GM23248 (cell line): ENCODE data around the gene TBX21. TPM values are rescaled to one million over a fixed set of nuclear protein-coding genes. Genes with fewer than 3 reads are reported as not detected.

ENCODE experiments used
- DNase-seq: peaks from one replicate; pipeline ENCODE4 v3.0.0-alpha.2; 2015
- H2AFZ ChIP-seq: fragments of 200-600 bp; sonication (generic); 2 replicates; pipeline ENCODE4 v1.6.1; 2016; ENCODE audit warnings: antibody characterized with exemption
- H3F3A ChIP-seq: fragments of 200-600 bp; sonication (generic); 2 replicates; pipeline ENCODE4 v1.6.1; 2016; ENCODE audit warnings: mild to moderate bottlenecking, antibody characterized with exemption, mixed run types; ENCODE audit not compliant: insufficient read depth
- H3K27ac ChIP-seq: fragments of 200-600 bp; sonication (generic); 2 replicates; pipeline ENCODE4 v1.5.1; 2016; ENCODE audit warnings: mild to moderate bottlenecking
- H3K27me3 ChIP-seq: fragments of 200-600 bp; sonication (generic); replicated peaks from 2 replicates; pipeline ENCODE4 v1.6.1; 2016; ENCODE audit warnings: mild to moderate bottlenecking; ENCODE audit not compliant: insufficient read depth
- H3K36me3 ChIP-seq: fragments of 200-600 bp; sonication (generic); 2 replicates; pipeline ENCODE4 v1.6.1; 2016; ENCODE audit warnings: low read depth, mild to moderate bottlenecking
- H3K4me1 ChIP-seq: fragments of 200-600 bp; sonication (generic); 2 replicates; pipeline ENCODE4 v1.6.1; 2016; ENCODE audit warnings: mild to moderate bottlenecking; ENCODE audit not compliant: insufficient read depth
- H3K4me2 ChIP-seq: fragments of 200-600 bp; sonication (generic); one replicate; pipeline ENCODE4 v1.6.1; 2016; ENCODE audit warnings: mild to moderate bottlenecking; ENCODE audit not compliant: unreplicated experiment
- H3K4me3 ChIP-seq: fragments of 200-600 bp; sonication (generic); 2 replicates; pipeline ENCODE4 v1.5.1; 2016; ENCODE audit warnings: mild to moderate bottlenecking
- H3K79me2 ChIP-seq: fragments of 200-600 bp; sonication (generic); 2 replicates; pipeline ENCODE4 v1.6.1; 2016; ENCODE audit warnings: mild to moderate bottlenecking; ENCODE audit not compliant: insufficient read depth
- H3K9ac ChIP-seq: fragments of 200-600 bp; sonication (generic); 2 replicates; pipeline ENCODE4 v1.6.1; 2016; ENCODE audit warnings: mild to moderate bottlenecking
- H3K9me2 ChIP-seq: fragments of 200-600 bp; sonication (generic); 2 replicates; pipeline ENCODE4 v1.6.1; 2016; ENCODE audit warnings: mixed run types, mild to moderate bottlenecking, moderate library complexity; ENCODE audit not compliant: insufficient read depth
- H3K9me3 ChIP-seq: fragments of 200-600 bp; sonication (generic); one replicate; pipeline ENCODE4 v1.6.1; 2017; ENCODE audit warnings: low read depth
- H4K20me1 ChIP-seq: fragments of 200-600 bp; sonication (generic); 2 replicates; pipeline ENCODE4 v1.6.0; 2016; ENCODE audit not compliant: insufficient read depth
- EZH2 ChIP-seq: fragments of 200-600 bp; sonication (generic); IDR thresholded peaks from 2 replicates; pipeline ENCODE4 v1.6.1; 2018; ENCODE audit warnings: antibody characterized with exemption, mild to moderate bottlenecking; ENCODE audit not compliant: insufficient read depth, poor library complexity, severe bottlenecking
- EZH2phosphoT487 ChIP-seq: fragments of 200-600 bp; sonication (generic); IDR thresholded peaks from 2 replicates; pipeline ENCODE4 v1.6.1; 2018; ENCODE audit warnings: antibody characterized with exemption, moderate library complexity, mild to moderate bottlenecking, low read depth; ENCODE audit not compliant: insufficient read depth
- WGBS, 2 experiments: methylation state at CpG; one replicate each; pipeline ENCODE4 v1.1.6; 2015 to 2017; ENCODE audit warnings: low lambda C conversion rate in 2 of 2, low coverage in 1 of 2; ENCODE audit errors: missing lambda C conversion rate in 2 of 2; 5-methylcytosine and 5-hydroxymethylcytosine counted together
- in situ Hi-C: fragments of 300-500 bp; cut with MboI; formaldehyde crosslinking; loops from 2 replicates; pipeline ENCODE4 v1.15.0; 2020
- polyA plus RNA-seq: library from polyadenylated mRNA; unstranded; fragments of >200 nt; fragmentation: Nextera tagmentation; extraction: Ambion mirVana; gene quantifications from 2 replicates; pipeline ENCODE4 v1.2.1, GENCODE V29; 2016
- total RNA-seq: library from RNA; depleted of rRNA; stranded (reverse); fragments of >200 nt; shearing (Covaris generic); gene quantifications from 2 replicates; pipeline ENCODE4 v1.2.3, GENCODE V29; 2014

Gene TBX21
- total and polyA plus RNA-seq, 2 experiments from 2014 or later: not detected

- WGBS, 2 experiments: 73 to 76% methylated on average over 10 of the region's 10 CpGs
- H3K36me3 ChIP-seq: no peaks in the 10 kb centered on the region
- H3K9ac ChIP-seq: no peak overlapping the region
- H2AFZ ChIP-seq: no peak overlapping the region
- no peaks in the 10 kb centered on the region for H3K4me1 ChIP-seq
- H3F3A ChIP-seq: no peaks in the 10 kb centered on the region
- no peak overlapping the region for H3K4me3 ChIP-seq
- H3K4me2 ChIP-seq: no peak overlapping the region
- H3K9me3 ChIP-seq: no peaks in the 10 kb centered on the region
- H3K27ac ChIP-seq: no peak overlapping the region
- TF ChIP-seq EZH2phosphoT487 (no peak), EZH2 (no peak)
- no peaks in the 10 kb centered on the region for H3K9me2 ChIP-seq
- DNase-seq: no peak
- no peaks in the 10 kb centered on the region for H4K20me1 ChIP-seq
- in situ Hi-C loops: no loop called here
- H3K27me3 ChIP-seq: peaks cover 57% of the 10 kb centered on the region
- H3K79me2 ChIP-seq: no peaks in the 10 kb centered on the region
These were observed 12.0 kb downstream of the TBX21 start for GRCh38 chr17:47745037-47745380.

- Histone ChIP-seq H3K9me2 (no peaks in the 10 kb centered on the region), H3K27ac (no peak overlapping the region), H3F3A (no peaks in the 10 kb centered on the region), H3K4me2 (no peak overlapping the region), H3K9me3 (no peaks in the 10 kb centered on the region), H4K20me1 (no peaks in the 10 kb centered on the region), H3K9ac (no peak overlapping the region), H3K27me3 (peaks cover 13% of the 10 kb centered on the region), H3K79me2 (no peaks in the 10 kb centered on the region), H3K4me3 (no peak overlapping the region), H2AFZ (no peak overlapping the region), H3K36me3 (no peaks in the 10 kb centered on the region), H3K4me1 (no peaks in the 10 kb centered on the region)
- in situ Hi-C loops: no loop called here
- 44 to 58% methylated on average over 3 of the region's 3 CpGs for WGBS, 2 experiments
- no peak for DNase-seq
- TF ChIP-seq EZH2 (no peak), EZH2phosphoT487 (no peak)
These were observed 18.4 kb downstream of the TBX21 start for GRCh38 chr17:47751471-47751870.

DNA sequence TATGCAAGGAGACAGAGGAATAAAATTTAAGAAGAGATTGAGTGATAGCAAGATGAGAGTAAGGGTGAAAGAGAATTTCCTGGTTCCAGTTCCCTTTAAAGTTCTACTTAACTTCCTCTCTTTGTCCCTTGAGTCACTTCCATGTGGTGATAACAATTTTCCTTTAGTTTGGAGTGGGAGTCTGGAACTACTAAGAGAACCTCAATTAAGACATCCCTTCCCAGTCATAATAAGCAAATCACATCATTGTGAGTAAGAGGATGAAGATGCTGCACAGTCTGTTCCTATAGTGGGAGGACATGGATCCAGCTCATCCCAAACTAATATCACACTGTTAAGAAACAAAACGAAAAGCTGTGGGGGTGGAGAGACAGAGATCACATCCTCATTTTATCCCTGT lies 24.4 kb downstream of the TBX21 start:
- H2AFZ ChIP-seq: no peak overlapping the region
- H3K4me2 ChIP-seq: no peak overlapping the region
- H3K79me2 ChIP-seq: no peaks in the 10 kb centered on the region
- in situ Hi-C loops: no loop called here
- H3K27me3 ChIP-seq: no peaks in the 10 kb centered on the region; the same call in 1 of the 2 replicates
- TF ChIP-seq EZH2phosphoT487 (no peak), EZH2 (no peak)
- no peak overlapping the region for H3K9ac ChIP-seq
- H3K9me3 ChIP-seq: no peaks in the 10 kb centered on the region
- H4K20me1 ChIP-seq: no peaks in the 10 kb centered on the region
- no peak overlapping the region for H3K4me3 ChIP-seq
- 0 to 7% methylated on average over 1 of the region's 1 CpG for WGBS, 2 experiments
- H3K9me2 ChIP-seq: no peaks in the 10 kb centered on the region
- H3K4me1 ChIP-seq: 0 out of 2 replicates have a peak, but pooled peaks cover 4% of the 10 kb centered on the region
- H3K27ac ChIP-seq: no peak overlapping the region
- peak; percentile 44 for DNase-seq
- no peaks in the 10 kb centered on the region for H3K36me3 ChIP-seq
- no peaks in the 10 kb centered on the region for H3F3A ChIP-seq

- Histone ChIP-seq H3K4me1 (0 out of 2 replicates have a peak, but pooled peaks cover 4% of the 10 kb centered on the region), H3K79me2 (no peaks in the 10 kb centered on the region), H3K27me3 (no peaks in the 10 kb centered on the region), H3K9me3 (no peaks in the 10 kb centered on the region), H3F3A (no peaks in the 10 kb centered on the region), H3K4me2 (no peak overlapping the region), H3K27ac (no peak overlapping the region), H3K4me3 (no peak overlapping the region), H3K9ac (no peak overlapping the region), H4K20me1 (no peaks in the 10 kb centered on the region), H2AFZ (no peak overlapping the region), H3K9me2 (no peaks in the 10 kb centered on the region), H3K36me3 (no peaks in the 10 kb centered on the region)
- no peak for DNase-seq
- 39 to 45% methylated on average over 5 of the region's 5 CpGs for WGBS, 2 experiments
- no peak for TF ChIP-seq EZH2phosphoT487
- no peak for TF ChIP-seq EZH2
- in situ Hi-C loops: no loop called here
These were observed 27.5 kb downstream of the TBX21 start for GRCh38 chr17:47760409-47761140.
